ENCODE results near the gene CMIP. TPM values are rescaled to one million over a fixed set of nuclear protein-coding genes. Genes with fewer than 3 reads are reported as not detected.

CMIP gene
- total RNA-seq, 1 donor from 2014 or later: 40.0 TPM

DNA sequence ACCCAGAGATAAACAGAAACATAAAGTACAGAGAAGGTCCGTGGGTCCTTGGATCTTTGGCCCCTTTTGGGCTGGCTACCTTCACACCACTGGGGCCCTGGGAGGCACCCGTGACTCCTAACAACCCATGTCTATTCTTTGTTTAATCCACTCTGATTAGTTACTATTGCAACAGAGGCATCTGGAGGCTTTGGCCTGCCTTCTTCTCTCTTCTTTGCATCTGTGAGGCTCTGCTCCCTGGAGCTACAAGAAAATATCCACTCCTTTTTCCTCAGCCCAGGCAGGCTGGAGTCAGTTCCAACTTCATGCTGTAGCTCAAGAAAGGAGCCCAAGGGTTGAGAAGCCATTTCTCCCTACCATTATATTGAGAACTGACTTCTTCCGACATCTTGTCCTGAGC lies 9.5 kb upstream of the CMIP start:
- DNase-seq: no peak
- peaks cover 8% of the 10 kb centered on the region for H3K4me1 Mint-ChIP-seq
- no peak overlapping the region for H3K27ac Mint-ChIP-seq
- H3K9me3 Mint-ChIP-seq: no peaks in the 10 kb centered on the region
- peaks cover 35% of the 10 kb centered on the region for H3K27me3 Mint-ChIP-seq
- intact Hi-C loops (cut with micrococcal nuclease): no loop called here
- no peak overlapping the region for H3K4me3 Mint-ChIP-seq
- H3K36me3 Mint-ChIP-seq (ENCODE audit: low read depth): peaks cover 2% of the 10 kb centered on the region

GRCh38 chr16:81435567-81435966 lies 9.0 kb upstream of the CMIP start:
- Mint-ChIP-seq H3K4me3 (no peak overlapping the region), H3K4me1 (peaks cover 8% of the 10 kb centered on the region)

DNA sequence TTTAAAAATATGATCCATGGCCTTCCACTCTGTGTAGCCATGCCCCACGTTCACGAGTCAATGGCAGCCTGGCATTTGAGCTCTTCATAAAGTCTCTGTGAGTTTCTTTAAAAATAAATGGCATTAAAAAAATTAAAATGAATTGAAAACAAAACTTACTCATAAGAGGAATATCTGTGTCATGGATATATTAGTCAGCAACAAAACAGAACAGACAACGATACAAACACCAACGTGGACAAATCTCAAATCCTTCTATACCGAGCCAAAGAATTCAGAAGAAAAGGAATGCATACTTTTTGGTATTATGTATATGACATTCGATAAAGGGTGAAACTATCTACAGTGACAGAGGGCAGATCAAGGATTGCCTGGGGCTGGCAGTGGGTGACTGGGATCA lies 8.2 kb upstream of the CMIP start:
- H3K27ac Mint-ChIP-seq: peak overlapping the region; percentile 25

More at GRCh38 chr16:81435567-81435966, 9.0 kb upstream of the CMIP start:
- Mint-ChIP-seq H3K27ac (no peak overlapping the region), H3K9me3 (no peaks in the 10 kb centered on the region), H3K36me3 (ENCODE audit: low read depth) (peaks cover 2% of the 10 kb centered on the region), H3K27me3 (peaks cover 38% of the 10 kb centered on the region)
- no peak for DNase-seq
- intact Hi-C loops (cut with micrococcal nuclease): no loop called here

DNA sequence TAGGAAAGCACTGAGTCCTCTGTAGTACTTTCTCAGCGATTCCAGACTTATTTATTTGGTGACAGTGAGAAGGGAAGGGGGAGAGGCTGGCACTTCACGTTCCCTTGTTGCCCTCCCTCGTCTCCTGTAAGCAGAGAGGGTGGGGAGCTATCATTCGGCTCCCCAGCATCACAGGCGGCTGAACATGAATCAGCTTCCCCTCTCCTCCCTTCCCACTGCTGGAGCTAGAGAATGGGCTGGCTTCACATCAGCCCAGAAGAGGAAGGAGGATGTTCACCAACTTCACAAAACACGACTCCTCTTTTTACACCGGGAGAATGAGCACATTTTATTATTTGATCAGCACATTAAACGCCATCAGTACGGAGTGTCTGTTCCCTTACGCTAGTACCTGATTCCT lies 6.7 kb upstream of the CMIP start:
- H3K36me3 Mint-ChIP-seq (ENCODE audit: low read depth): peaks cover 2% of the 10 kb centered on the region
- no peaks in the 10 kb centered on the region for H3K9me3 Mint-ChIP-seq
- H3K4me3 Mint-ChIP-seq: no peak overlapping the region
- intact Hi-C loops (cut with micrococcal nuclease): no loop called here
- H3K27me3 Mint-ChIP-seq: peaks cover 57% of the 10 kb centered on the region
- DNase-seq: no peak
- peaks cover 11% of the 10 kb centered on the region for H3K4me1 Mint-ChIP-seq
- no peak overlapping the region for H3K27ac Mint-ChIP-seq

More for the DNA sequence above, 8.2 kb upstream of the CMIP start:
- Mint-ChIP-seq H3K27me3 (peaks cover 46% of the 10 kb centered on the region), H3K4me1 (peaks cover 8% of the 10 kb centered on the region), H3K9me3 (no peaks in the 10 kb centered on the region), H3K4me3 (no peak overlapping the region), H3K36me3 (ENCODE audit: low read depth) (peaks cover 2% of the 10 kb centered on the region)
- intact Hi-C loops (cut with micrococcal nuclease): no loop called here
- DNase-seq: no peak

- no peak for DNase-seq
These were observed 3.5 kb upstream of the CMIP start for GRCh38 chr16:81440888-81441761.

DNA sequence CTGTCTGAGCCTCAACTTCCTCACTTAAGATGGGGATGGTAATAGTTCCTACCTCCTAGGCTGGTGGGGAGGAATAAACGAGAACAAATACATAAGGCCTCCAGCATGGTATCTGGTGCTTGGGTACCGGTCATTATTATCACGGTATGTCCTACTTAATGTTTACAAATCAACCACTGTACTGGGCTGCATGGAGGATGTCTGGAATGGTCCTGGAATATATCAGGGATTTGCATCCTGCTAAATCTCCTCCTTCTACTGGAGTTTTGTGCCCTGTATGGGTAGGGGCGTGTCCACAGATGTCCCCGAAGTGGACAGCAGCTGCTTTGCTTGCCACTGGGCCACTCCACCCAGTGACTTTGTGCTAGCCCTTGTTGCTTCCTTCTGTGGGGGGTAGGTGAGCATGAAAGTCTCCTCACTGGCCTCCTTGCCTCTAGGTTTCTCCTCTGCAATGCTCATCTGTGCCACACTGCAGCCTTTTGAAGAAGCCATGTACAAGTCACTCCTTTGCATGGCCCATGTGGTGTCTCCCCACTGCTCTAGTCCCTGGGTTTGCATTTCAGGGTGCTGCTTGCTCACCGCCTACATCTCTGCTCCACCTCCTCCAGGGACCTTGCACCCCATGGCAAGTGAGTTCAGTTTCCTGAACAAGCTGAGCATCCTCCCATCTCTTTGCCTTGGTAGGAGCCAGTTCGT lies 2.2 kb upstream of the CMIP start:
- H3K27me3 Mint-ChIP-seq: peaks cover 49% of the 10 kb centered on the region
- intact Hi-C loops (cut with micrococcal nuclease): loop anchor here (2.0 kb wide), 1 partner anchor 126 kb away; no protein-coding TSS in a partner anchor
- peak; percentile 74 for DNase-seq
- peaks cover 30% of the 10 kb centered on the region for H3K4me1 Mint-ChIP-seq
- peaks cover 5% of the 10 kb centered on the region for H3K36me3 Mint-ChIP-seq (ENCODE audit: low read depth)
- H3K9me3 Mint-ChIP-seq: no peaks in the 10 kb centered on the region
- H3K27ac Mint-ChIP-seq: no peak overlapping the region
- H3K4me3 Mint-ChIP-seq: no peak overlapping the region

More at GRCh38 chr16:81440888-81441761, 3.5 kb upstream of the CMIP start:
- Mint-ChIP-seq H3K36me3 (ENCODE audit: low read depth) (peaks cover 5% of the 10 kb centered on the region), H3K4me1 (peaks cover 21% of the 10 kb centered on the region), H3K27ac (no peak overlapping the region), H3K4me3 (no peak overlapping the region), H3K27me3 (peaks cover 57% of the 10 kb centered on the region), H3K9me3 (no peaks in the 10 kb centered on the region)
- intact Hi-C loops (cut with micrococcal nuclease): no loop called here

DNA sequence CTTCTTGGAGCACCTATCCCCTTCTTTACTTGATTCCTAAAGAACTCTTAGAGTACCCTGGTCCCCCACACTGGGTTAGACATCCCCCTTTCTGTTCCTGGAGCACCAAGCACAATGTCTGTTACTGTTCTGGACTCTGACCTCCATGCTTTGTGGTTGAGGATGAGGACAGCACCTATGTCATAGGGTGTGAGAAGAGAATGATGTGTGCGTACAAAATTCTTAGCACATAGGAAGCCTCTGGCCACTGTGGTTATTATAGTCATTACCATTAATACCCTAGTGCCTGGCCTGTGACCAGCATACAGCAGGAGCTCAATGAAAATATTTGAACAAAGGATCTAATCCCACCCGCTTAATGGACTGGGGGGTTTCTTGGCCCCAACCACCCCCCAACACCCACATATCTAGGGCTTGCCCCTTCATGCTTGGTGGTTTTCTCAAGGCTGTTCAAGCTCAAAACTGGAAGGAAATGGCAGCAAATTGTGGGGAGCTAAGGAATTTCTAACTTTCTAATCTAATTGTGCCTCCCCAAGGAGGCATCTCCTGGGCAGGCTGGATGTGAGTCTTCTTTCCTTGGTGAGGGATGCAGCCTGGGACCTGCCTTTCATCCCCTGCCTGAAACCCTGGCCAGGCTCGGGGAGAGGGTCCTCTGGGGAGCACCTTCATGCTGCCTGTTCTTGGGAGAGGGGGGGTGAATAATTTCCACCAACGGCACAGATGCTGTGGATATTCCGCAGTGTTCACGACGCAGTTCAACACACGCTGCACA lies 1.5 kb upstream of the CMIP start:
- peaks cover 5% of the 10 kb centered on the region for H3K36me3 Mint-ChIP-seq (ENCODE audit: low read depth)
- intact Hi-C loops (cut with micrococcal nuclease): loop anchor here (2.0 kb wide), 1 partner anchor 126 kb away; no protein-coding TSS in a partner anchor
- H3K9me3 Mint-ChIP-seq: no peaks in the 10 kb centered on the region
- H3K27me3 Mint-ChIP-seq: peaks cover 43% of the 10 kb centered on the region
- peak overlapping the region; percentile 78 for H3K4me3 Mint-ChIP-seq
- DNase-seq: no peak
- peak overlapping the region; percentile 87 for H3K27ac Mint-ChIP-seq
- H3K4me1 Mint-ChIP-seq: peaks cover 31% of the 10 kb centered on the region

DNA sequence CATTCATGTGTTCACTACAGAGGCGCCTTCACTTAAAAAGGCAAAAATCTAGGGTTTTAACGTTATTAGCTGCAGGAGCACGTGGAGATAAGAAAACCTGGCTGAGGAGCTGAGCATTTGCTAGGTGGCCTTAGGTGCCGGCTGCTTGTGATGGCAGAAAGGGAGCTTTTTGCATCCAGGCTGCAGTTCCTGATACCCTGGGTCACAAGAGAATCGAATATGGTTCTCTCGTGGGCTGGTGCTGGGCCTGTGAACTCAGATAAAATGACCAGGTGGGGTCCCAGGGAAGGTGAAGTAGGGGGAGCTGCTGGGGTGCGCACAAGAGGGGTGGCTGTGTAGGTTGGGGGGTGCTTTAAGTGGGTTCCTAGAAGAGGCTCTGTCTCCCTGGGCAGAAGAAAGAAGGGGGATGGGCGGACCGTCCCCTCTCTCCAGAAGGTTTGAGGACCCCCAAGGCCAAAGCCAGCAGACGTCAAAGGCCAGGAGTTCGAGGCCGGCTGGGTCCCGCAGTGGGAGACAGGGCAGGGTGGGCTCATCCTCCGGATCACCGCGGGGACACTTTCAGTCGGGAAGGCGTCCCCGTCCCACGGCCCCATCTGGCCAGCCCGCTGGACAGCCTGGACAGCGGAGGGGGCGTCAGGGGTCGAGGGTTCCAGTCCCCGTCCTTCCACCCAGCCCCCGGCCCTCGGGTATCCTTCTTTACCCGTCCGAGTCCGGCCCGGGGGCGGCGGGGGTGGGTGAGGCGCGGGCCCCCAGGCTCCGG lies 740 bp upstream of the CMIP start:
- H3K27me3 Mint-ChIP-seq: peaks cover 38% of the 10 kb centered on the region
- peak overlapping the region; percentile 78 for H3K4me3 Mint-ChIP-seq
- H3K36me3 Mint-ChIP-seq (ENCODE audit: low read depth): peaks cover 5% of the 10 kb centered on the region
- peaks cover 33% of the 10 kb centered on the region for H3K4me1 Mint-ChIP-seq
- H3K27ac Mint-ChIP-seq: peak overlapping the region; percentile 87
- H3K9me3 Mint-ChIP-seq: no peaks in the 10 kb centered on the region
- intact Hi-C loops (cut with micrococcal nuclease): loop anchor here (2.0 kb wide), 1 partner anchor 125 kb away; no protein-coding TSS in a partner anchor
- DNase-seq: peak; percentile 64

- DNase-seq: peak; percentile 83
- H3K4me1 Mint-ChIP-seq: peaks cover 47% of the 10 kb centered on the region
These were observed 744 bp downstream of the CMIP start for GRCh38 chr16:81445143-81445961.

GRCh38 chr16:81445966-81446906 lies 1.6 kb downstream of the CMIP start:
- Mint-ChIP-seq H3K36me3 (ENCODE audit: low read depth) (peaks cover 10% of the 10 kb centered on the region), H3K27me3 (peaks cover 20% of the 10 kb centered on the region), H3K4me1 (peaks cover 54% of the 10 kb centered on the region), H3K4me3 (peak overlapping the region; percentile 87), H3K9me3 (peaks cover 6% of the 10 kb centered on the region), H3K27ac (peak overlapping the region; percentile 70)
- intact Hi-C loops (cut with micrococcal nuclease): loop anchor here (2.0 to 5.0 kb wide), 2 partner anchors 25 to 171 kb away; no protein-coding TSS in a partner anchor
- DNase-seq: peak; percentile 73

More at GRCh38 chr16:81445143-81445961, 744 bp downstream of the CMIP start:
- Mint-ChIP-seq H3K27ac (peak overlapping the region; percentile 90), H3K27me3 (peaks cover 28% of the 10 kb centered on the region), H3K9me3 (no peaks in the 10 kb centered on the region), H3K36me3 (ENCODE audit: low read depth) (peaks cover 7% of the 10 kb centered on the region), H3K4me3 (peak overlapping the region; percentile 87)
- intact Hi-C loops (cut with micrococcal nuclease): loop anchor here (5.0 kb wide), 1 partner anchor 172 kb away; no protein-coding TSS in a partner anchor

DNA sequence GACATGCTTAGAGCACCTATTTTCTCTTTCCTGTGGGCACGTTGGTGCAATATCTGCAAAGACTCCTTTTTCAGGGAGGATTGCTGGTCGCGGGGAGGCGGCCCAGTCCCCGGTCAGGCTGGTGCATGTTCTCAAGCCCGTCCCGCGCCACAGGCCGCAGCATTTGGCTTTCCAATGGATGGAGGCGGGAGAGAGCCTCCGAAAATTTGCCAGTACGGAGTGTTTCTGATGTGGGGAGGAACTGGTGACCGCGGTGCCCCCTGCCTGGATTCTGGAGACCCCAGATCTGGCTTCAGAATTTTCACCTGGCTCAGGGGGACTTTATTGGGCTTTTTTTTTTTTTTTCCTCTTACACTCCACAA lies 2.3 kb downstream of the CMIP start:
- DNase-seq: no peak
- H3K4me3 Mint-ChIP-seq: peak overlapping the region; percentile 87
- peaks cover 61% of the 10 kb centered on the region for H3K4me1 Mint-ChIP-seq
- peaks cover 13% of the 10 kb centered on the region for H3K36me3 Mint-ChIP-seq (ENCODE audit: low read depth)
- H3K9me3 Mint-ChIP-seq: peaks cover 6% of the 10 kb centered on the region
- peak overlapping the region; percentile 70 for H3K27ac Mint-ChIP-seq
- peaks cover 17% of the 10 kb centered on the region for H3K27me3 Mint-ChIP-seq
- intact Hi-C loops (cut with micrococcal nuclease): loop anchor here (2.0 to 5.0 kb wide), 2 partner anchors 24 to 170 kb away; no protein-coding TSS in a partner anchor
